ENCODE results near the gene ASB1.

Gene ASB1

DNA sequence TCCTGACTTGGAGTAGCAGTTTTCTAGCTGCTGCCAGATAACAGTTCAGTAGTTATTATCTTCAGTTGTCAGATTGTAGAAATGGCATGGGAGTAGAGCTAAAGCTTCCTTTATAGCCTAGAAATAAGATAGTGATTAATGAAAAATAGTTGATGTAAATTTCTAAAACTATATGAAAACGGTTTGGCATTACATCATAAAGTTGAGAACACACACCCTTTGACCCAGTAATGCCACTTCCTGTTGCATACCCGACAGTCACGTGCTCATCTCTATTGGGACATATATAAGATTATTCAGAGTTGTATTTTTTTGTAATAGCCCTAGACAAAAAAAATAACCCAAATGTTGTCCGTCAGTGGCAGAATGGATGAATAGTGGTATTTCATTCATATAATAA, 39.4 kb upstream of the ASB1 start:
- Histone ChIP-seq H3K27me3 (ENCODE audit: control insufficient read depth, insufficient read depth, low read length, poor library complexity, severe bottlenecking) (no peaks in the 10 kb centered on the region), H3K27ac (ENCODE audit: insufficient read depth, low read depth, low read length, poor library complexity, severe bottlenecking) (no peak overlapping the region), H3K36me3 (ENCODE audit: control insufficient read depth, insufficient read depth, low read length) (no peaks in the 10 kb centered on the region), H3K4me1 (ENCODE audit: control insufficient read depth, insufficient read depth, low read length) (no peaks in the 10 kb centered on the region), H3K9me3 (ENCODE audit: control insufficient read depth, low read length) (no peaks in the 10 kb centered on the region), H3K4me3 (ENCODE audit: insufficient read depth, low read depth, low read length) (no peak overlapping the region)
- 100% methylated on average over 2 to 3 of the region's 4 CpGs for WGBS, 2 experiments

DNA sequence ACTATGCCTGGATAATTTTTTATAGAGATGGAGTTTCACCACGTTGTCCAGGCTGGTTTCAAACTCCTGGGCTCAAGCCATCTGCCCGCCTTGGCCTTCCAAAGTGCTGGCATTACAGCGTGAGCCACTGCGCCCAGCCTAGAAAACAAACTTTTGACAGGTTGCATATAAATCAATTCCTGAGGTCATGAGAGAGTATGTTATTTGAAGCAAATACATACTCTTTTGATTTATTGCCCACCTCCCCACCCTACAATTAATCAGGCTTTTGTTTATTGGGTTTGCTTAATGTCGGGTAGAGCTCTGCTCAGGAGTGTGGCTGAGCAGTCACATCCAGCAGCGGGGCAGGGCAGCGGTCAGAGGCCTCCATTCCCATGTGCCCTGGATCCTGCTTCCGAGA, 37.9 kb upstream of the ASB1 start:
- H3K27me3 ChIP-seq (ENCODE audit: control insufficient read depth, insufficient read depth, low read length, poor library complexity, severe bottlenecking), result no peaks in the 10 kb centered on the region
- no peak overlapping the region for H3K27ac ChIP-seq (ENCODE audit: insufficient read depth, low read depth, low read length, poor library complexity, severe bottlenecking)
- H3K4me3 ChIP-seq (ENCODE audit: insufficient read depth, low read depth, low read length), result no peak overlapping the region
- no peaks in the 10 kb centered on the region for H3K9me3 ChIP-seq (ENCODE audit: control insufficient read depth, low read length)
- H3K36me3 ChIP-seq (ENCODE audit: control insufficient read depth, insufficient read depth, low read length), result no peaks in the 10 kb centered on the region
- no peaks in the 10 kb centered on the region for H3K4me1 ChIP-seq (ENCODE audit: control insufficient read depth, insufficient read depth, low read length)
- 90% methylated on average over 8 of the region's 8 CpGs for WGBS, 2 experiments

DNA sequence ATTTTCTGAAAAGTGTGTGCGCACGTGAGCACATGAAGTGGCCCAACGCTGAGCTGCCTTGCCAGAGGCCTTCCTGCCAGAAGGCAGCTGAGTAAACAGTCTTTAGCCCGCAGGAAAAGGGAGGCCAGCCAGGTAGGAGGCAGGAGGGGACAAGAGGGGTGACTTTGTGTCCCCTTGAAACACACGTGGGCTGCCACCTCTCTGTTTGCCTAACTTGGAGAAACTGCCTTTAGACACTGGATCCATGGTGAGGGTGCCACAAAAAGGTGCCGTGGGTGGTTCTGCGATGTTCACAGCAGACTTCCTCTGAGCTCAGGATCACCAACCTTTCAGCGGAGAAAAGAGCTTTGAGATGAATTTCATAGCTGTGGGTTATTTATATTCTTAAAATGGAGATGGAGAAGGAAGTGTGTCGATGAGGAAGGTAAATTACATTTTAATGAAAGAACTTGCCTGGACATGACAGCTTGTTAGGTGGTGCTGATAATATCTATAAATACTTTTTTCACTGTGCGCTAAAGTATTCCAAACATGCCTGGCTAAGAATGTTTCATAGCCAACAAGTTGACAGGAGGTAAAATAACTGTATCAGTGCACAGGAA, 36.6 kb upstream of the ASB1 start:
- Histone ChIP-seq H3K27me3 (ENCODE audit: control insufficient read depth, insufficient read depth, low read length, poor library complexity, severe bottlenecking) (no peaks in the 10 kb centered on the region), H3K4me3 (ENCODE audit: insufficient read depth, low read depth, low read length) (no peak overlapping the region), H3K27ac (ENCODE audit: insufficient read depth, low read depth, low read length, poor library complexity, severe bottlenecking) (no peak overlapping the region), H3K4me1 (ENCODE audit: control insufficient read depth, insufficient read depth, low read length) (no peaks in the 10 kb centered on the region), H3K36me3 (ENCODE audit: control insufficient read depth, insufficient read depth, low read length) (no peaks in the 10 kb centered on the region), H3K9me3 (ENCODE audit: control insufficient read depth, low read length) (no peaks in the 10 kb centered on the region)
- WGBS, 2 experiments, result 92 to 94% methylated on average over 10 of the region's 10 CpGs

DNA sequence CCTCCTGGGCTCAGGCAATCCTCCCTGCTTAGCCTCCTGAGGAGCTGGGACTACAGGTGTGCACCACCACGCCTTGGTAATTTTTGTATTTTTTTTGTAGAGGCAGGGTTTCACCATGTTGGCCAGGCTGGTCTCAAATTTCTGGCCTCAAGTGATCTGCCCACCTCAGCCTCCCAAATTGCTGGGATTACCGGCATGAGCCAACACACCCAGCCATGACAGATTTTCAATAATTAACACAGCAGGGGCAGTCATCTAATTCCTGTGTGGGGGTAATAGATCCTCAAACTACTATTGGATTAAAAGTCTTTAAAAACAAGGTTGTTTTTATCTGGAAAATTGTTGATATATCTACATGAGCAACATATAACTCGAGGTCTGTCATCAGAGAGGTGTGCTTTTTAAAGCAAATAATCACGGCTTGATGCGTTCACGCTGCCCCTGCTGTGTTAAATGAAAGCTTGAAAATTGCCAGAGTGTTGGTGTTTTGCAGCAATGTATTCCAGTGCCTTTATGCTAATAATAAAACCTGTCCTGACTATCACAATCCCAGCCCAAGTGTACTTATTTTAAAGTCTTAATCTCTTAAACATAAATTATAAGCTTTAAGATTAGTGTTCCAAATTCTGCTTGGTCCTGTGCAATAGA, 35.6 kb upstream of the ASB1 start:
- 90 to 94% methylated on average over 6 of the region's 6 CpGs for WGBS, 2 experiments
- H3K27ac ChIP-seq (ENCODE audit: insufficient read depth, low read depth, low read length, poor library complexity, severe bottlenecking), result no peak overlapping the region

GRCh38 chr2:238396663-238397062, 30.1 kb upstream of the ASB1 start:
- Histone ChIP-seq H3K36me3 (ENCODE audit: control insufficient read depth, insufficient read depth, low read length) (no peaks in the 10 kb centered on the region), H3K4me3 (ENCODE audit: insufficient read depth, low read depth, low read length) (no peak overlapping the region), H3K27ac (ENCODE audit: insufficient read depth, low read depth, low read length, poor library complexity, severe bottlenecking) (peak overlapping the region; percentile 8), H3K9me3 (ENCODE audit: control insufficient read depth, low read length) (no peaks in the 10 kb centered on the region), H3K27me3 (ENCODE audit: control insufficient read depth, insufficient read depth, low read length, poor library complexity, severe bottlenecking) (no peaks in the 10 kb centered on the region), H3K4me1 (ENCODE audit: control insufficient read depth, insufficient read depth, low read length) (peaks cover 7% of the 10 kb centered on the region)
- 91 to 93% methylated on average over 7 of the region's 7 CpGs for WGBS, 2 experiments

More for the DNA sequence above, 35.6 kb upstream of the ASB1 start:
- no peaks in the 10 kb centered on the region for H3K9me3 ChIP-seq (ENCODE audit: control insufficient read depth, low read length)
- H3K4me3 ChIP-seq (ENCODE audit: insufficient read depth, low read depth, low read length), result no peak overlapping the region
- H3K4me1 ChIP-seq (ENCODE audit: control insufficient read depth, insufficient read depth, low read length), result no peaks in the 10 kb centered on the region
- H3K27me3 ChIP-seq (ENCODE audit: control insufficient read depth, insufficient read depth, low read length, poor library complexity, severe bottlenecking), result no peaks in the 10 kb centered on the region
- H3K36me3 ChIP-seq (ENCODE audit: control insufficient read depth, insufficient read depth, low read length), result no peaks in the 10 kb centered on the region

DNA sequence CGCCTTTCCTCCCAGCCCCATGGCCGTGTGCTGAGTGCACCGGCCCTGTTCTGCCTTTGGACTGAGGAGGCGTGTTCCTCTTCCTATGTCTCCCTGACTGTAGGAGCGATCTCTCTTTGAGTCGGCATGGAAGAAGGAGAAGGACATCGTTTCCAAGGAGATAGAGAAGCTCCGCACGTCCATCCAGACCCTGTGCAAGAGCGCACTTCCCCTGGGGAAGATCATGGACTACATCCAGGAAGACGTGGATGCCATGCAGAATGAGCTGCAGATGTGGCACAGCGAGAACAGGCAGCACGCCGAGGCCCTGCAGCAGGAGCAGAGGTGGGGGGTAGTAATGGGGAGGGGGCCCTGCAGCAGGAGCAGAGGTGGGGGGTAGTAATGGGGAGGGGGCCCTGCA, 29.4 kb upstream of the ASB1 start:
- Histone ChIP-seq H3K9me3 (ENCODE audit: control insufficient read depth, low read length) (no peaks in the 10 kb centered on the region), H3K36me3 (ENCODE audit: control insufficient read depth, insufficient read depth, low read length) (no peaks in the 10 kb centered on the region), H3K4me1 (ENCODE audit: control insufficient read depth, insufficient read depth, low read length) (peaks cover 7% of the 10 kb centered on the region), H3K27me3 (ENCODE audit: control insufficient read depth, insufficient read depth, low read length, poor library complexity, severe bottlenecking) (no peaks in the 10 kb centered on the region), H3K4me3 (ENCODE audit: insufficient read depth, low read depth, low read length) (no peak overlapping the region), H3K27ac (ENCODE audit: insufficient read depth, low read depth, low read length, poor library complexity, severe bottlenecking) (peak overlapping the region; percentile 8)
- 81 to 85% methylated on average over 14 of the region's 14 CpGs for WGBS, 2 experiments

DNA sequence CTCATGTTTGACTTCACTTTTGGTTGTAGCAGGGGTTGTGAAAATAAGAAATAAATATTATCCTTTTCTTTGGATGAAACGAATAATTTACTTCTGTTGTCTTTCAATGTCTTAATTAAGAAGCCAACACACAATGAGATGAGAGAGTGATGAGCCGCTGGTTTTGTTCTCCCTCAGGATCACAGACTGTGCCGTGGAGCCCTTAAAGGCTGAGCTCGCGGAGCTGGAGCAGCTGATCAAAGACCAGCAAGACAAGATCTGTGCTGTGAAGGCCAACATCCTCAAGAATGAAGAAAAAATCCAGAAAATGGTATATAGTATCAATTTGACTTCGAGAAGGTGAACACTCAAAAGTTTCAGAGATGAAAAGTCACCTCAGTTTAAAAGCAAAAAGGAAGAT, 28.1 kb upstream of the ASB1 start:
- Histone ChIP-seq H3K4me3 (ENCODE audit: insufficient read depth, low read depth, low read length) (no peak overlapping the region), H3K36me3 (ENCODE audit: control insufficient read depth, insufficient read depth, low read length) (no peaks in the 10 kb centered on the region), H3K4me1 (ENCODE audit: control insufficient read depth, insufficient read depth, low read length) (peaks cover 7% of the 10 kb centered on the region), H3K27me3 (ENCODE audit: control insufficient read depth, insufficient read depth, low read length, poor library complexity, severe bottlenecking) (no peaks in the 10 kb centered on the region), H3K27ac (ENCODE audit: insufficient read depth, low read depth, low read length, poor library complexity, severe bottlenecking) (no peak overlapping the region), H3K9me3 (ENCODE audit: control insufficient read depth, low read length) (no peaks in the 10 kb centered on the region)
- WGBS, 2 experiments, result 66 to 68% methylated on average over 5 to 6 of the region's 6 CpGs

DNA sequence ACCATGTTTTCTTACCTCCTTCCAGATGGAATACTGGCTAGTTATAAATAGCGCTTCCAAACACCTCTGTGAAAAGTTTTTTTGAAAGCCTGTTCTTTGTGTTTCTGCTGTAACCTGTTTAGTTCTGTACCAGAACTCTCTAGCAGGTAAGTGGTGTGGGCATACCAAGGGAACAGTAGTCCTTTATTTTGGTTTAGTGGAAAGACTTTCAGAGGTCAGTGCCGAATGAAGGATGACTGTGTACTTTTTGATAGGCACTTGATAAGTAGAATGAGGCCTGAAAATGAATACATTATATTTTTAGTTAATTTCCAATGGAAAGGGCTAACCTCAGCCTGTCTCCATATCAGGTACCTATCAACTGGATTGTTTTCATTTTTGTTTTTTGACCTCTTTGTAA, 27.6 kb upstream of the ASB1 start:
- H3K27me3 ChIP-seq (ENCODE audit: control insufficient read depth, insufficient read depth, low read length, poor library complexity, severe bottlenecking), result no peaks in the 10 kb centered on the region
- no peaks in the 10 kb centered on the region for H3K9me3 ChIP-seq (ENCODE audit: control insufficient read depth, low read length)
- no peaks in the 10 kb centered on the region for H3K36me3 ChIP-seq (ENCODE audit: control insufficient read depth, insufficient read depth, low read length)
- peaks cover 7% of the 10 kb centered on the region for H3K4me1 ChIP-seq (ENCODE audit: control insufficient read depth, insufficient read depth, low read length)
- H3K27ac ChIP-seq (ENCODE audit: insufficient read depth, low read depth, low read length, poor library complexity, severe bottlenecking), result no peak overlapping the region
- 93 to 96% methylated on average over 2 of the region's 2 CpGs for WGBS, 2 experiments
- no peak overlapping the region for H3K4me3 ChIP-seq (ENCODE audit: insufficient read depth, low read depth, low read length)

- Histone ChIP-seq H3K4me3 (ENCODE audit: insufficient read depth, low read depth, low read length) (no peak overlapping the region), H3K27ac (ENCODE audit: insufficient read depth, low read depth, low read length, poor library complexity, severe bottlenecking) (no peak overlapping the region), H3K27me3 (ENCODE audit: control insufficient read depth, insufficient read depth, low read length, poor library complexity, severe bottlenecking) (no peaks in the 10 kb centered on the region), H3K4me1 (ENCODE audit: control insufficient read depth, insufficient read depth, low read length) (peaks cover 7% of the 10 kb centered on the region), H3K36me3 (ENCODE audit: control insufficient read depth, insufficient read depth, low read length) (no peaks in the 10 kb centered on the region), H3K9me3 (ENCODE audit: control insufficient read depth, low read length) (no peaks in the 10 kb centered on the region)
- WGBS, 2 experiments, result 92 to 93% methylated on average over 8 of the region's 8 CpGs
Observed at GRCh38 chr2:238401551-238401950, 25.2 kb upstream of the ASB1 start.

- H3K27ac ChIP-seq (ENCODE audit: insufficient read depth, low read depth, low read length, poor library complexity, severe bottlenecking), result no peak overlapping the region
- no peaks in the 10 kb centered on the region for H3K36me3 ChIP-seq (ENCODE audit: control insufficient read depth, insufficient read depth, low read length)
- no peaks in the 10 kb centered on the region for H3K27me3 ChIP-seq (ENCODE audit: control insufficient read depth, insufficient read depth, low read length, poor library complexity, severe bottlenecking)
- no peaks in the 10 kb centered on the region for H3K4me1 ChIP-seq (ENCODE audit: control insufficient read depth, insufficient read depth, low read length)
- no peaks in the 10 kb centered on the region for H3K9me3 ChIP-seq (ENCODE audit: control insufficient read depth, low read length)
- no peak overlapping the region for H3K4me3 ChIP-seq (ENCODE audit: insufficient read depth, low read depth, low read length)
- WGBS, 2 experiments, result 92 to 93% methylated on average over 21 of the region's 21 CpGs
Observed at GRCh38 chr2:238403632-238404405, 22.9 kb upstream of the ASB1 start.

All from ectodermal cell (in vitro differentiated cells).